ENCODE results near the gene ALLC.

DNA sequence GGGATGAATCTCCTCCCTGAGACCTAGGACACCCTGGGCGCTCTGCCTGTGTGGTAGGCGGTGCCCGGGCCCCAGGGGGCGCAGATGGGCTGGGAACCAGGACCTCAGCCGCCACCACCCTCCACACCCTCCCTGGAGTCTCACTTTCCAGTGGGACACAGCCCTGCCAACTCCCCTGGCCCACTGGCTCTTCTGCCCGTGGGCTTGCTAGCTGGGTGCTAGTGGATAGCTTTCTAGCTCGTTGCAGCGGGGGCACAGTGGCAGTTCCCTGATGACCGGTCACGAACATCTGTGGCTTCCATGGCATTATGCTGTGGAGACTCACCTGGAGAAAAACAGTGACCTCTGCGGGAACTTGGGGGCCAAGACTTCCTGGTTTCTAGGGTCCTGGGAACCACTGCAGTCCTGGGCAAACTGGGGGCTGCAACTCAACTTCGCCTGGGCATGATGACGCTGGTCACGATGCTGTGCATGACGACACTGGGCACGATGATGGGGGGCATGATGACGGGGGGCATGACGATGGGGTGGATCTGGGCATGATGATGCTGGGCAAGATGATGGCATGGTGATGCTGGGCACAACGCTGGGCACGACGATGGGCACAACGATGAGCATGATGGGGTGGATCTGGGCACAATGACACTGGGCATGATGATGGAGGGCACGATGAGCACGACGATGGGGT, 31.0 kb upstream of the ALLC start:
- no peak for TF ChIP-seq POLR2A (IDR thresholded peaks at IDR 0.05)
- TF ChIP-seq, protein P1, sequence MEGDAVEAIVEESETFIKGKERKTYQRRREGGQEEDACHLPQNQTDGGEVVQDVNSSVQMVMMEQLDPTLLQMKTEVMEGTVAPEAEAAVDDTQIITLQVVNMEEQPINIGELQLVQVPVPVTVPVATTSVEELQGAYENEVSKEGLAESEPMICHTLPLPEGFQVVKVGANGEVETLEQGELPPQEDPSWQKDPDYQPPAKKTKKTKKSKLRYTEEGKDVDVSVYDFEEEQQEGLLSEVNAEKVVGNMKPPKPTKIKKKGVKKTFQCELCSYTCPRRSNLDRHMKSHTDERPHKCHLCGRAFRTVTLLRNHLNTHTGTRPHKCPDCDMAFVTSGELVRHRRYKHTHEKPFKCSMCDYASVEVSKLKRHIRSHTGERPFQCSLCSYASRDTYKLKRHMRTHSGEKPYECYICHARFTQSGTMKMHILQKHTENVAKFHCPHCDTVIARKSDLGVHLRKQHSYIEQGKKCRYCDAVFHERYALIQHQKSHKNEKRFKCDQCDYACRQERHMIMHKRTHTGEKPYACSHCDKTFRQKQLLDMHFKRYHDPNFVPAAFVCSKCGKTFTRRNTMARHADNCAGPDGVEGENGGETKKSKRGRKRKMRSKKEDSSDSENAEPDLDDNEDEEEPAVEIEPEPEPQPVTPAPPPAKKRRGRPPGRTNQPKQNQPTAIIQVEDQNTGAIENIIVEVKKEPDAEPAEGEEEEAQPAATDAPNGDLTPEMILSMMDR (IDR thresholded peaks at IDR 0.05 in 4 of 5, conservative IDR thresholded peaks at IDR 0.05 in 1 of 5), result no peak

Measured in gastrocnemius medialis (tissue), 4 donors.